Adipocyte (in vitro differentiated cells): ENCODE measurements around the gene B4GALT5.
"Not testable (repeated sequence)": the region's sequence is repeated elsewhere in the genome, so short reads cannot be mapped to it uniquely, and the experiment has no call there.

Experiments used
- DNase-seq: peaks from one replicate; pipeline ENCODE4 v3.0.0-alpha.2; 2015; ENCODE audit warnings: low read depth
- H3K27me3 ChIP-seq: replicated peaks from 2 replicates; pipeline ENCODE4 v1.7.0; 2013; ENCODE audit warnings: mild to moderate bottlenecking, low read length, moderate library complexity; ENCODE audit not compliant: control insufficient read depth, insufficient read depth
- H3K36me3 ChIP-seq: 2 replicates; pipeline ENCODE4 v1.7.0; 2013; ENCODE audit warnings: low read length, mild to moderate bottlenecking, moderate library complexity; ENCODE audit not compliant: control insufficient read depth, insufficient read depth, severe bottlenecking
- H3K4me1 ChIP-seq: 2 replicates; pipeline ENCODE4 v1.7.0; 2013; ENCODE audit warnings: mild to moderate bottlenecking, low read length, moderate library complexity; ENCODE audit not compliant: control insufficient read depth, insufficient read depth
- H3K4me3 ChIP-seq: 2 replicates; pipeline ENCODE4 v1.7.0; 2013; ENCODE audit warnings: mild to moderate bottlenecking, low read length, moderate library complexity
- H3K9ac ChIP-seq: 2 replicates; pipeline ENCODE4 v1.7.0; 2013; ENCODE audit warnings: mild to moderate bottlenecking, low read length, moderate library complexity
- H3K9me3 ChIP-seq: 2 replicates; pipeline ENCODE4 v1.7.0; 2013; ENCODE audit warnings: mild to moderate bottlenecking, low read length, moderate library complexity; ENCODE audit not compliant: control insufficient read depth

The B4GALT5 gene

DNA sequence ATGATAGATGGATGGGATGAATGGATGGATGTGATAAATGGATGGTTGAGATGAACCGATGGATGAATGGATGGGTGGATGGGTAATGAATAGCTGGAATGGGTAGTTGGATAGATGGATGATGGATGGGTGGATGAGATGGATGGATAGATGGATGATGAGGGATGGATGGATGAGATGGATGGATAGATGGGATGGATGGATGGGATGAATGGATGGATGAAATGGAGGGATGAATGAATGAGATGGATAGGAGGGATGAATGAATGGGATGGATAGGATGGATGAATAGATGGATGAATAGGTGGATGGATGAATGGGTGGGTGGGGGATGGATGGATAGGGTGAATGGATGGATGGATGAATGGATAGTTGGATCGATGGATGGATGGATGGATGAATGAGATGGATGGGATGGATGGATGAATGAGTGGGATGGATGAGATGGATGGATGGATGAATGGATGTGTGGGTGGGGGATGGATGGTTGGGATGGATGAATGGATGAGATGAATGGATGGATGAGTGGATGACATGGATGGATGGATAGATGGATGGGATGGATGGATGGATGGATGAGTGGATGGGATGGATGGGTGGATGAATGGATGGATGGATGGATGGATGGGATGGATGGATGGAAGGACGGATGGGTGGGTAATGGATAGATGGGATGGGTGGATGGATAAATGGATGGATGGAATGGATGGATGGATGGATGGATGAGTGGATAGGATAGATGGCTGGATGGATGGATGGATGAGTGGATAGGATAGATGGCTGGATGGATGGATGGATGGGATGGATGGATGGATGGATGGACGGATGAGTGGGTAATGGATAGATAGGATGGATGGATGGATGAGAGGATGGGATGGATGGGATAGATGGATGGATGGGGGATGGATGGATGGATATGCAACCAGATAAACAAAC, 94.3 kb downstream of the B4GALT5 start:
- peaks cover 11% of the 10 kb centered on the region for H3K9me3 ChIP-seq
- no peaks in the 10 kb centered on the region for H3K36me3 ChIP-seq
- H3K27me3 ChIP-seq, result peaks cover 2% of the 10 kb centered on the region
- H3K9ac ChIP-seq, result no peak overlapping the region
- DNase-seq, result no peak
- no peaks in the 10 kb centered on the region for H3K4me1 ChIP-seq
- H3K4me3 ChIP-seq, result no peak overlapping the region

- Histone ChIP-seq H3K9ac (no peak overlapping the region), H3K9me3 (peaks cover 11% of the 10 kb centered on the region), H3K36me3 (no peaks in the 10 kb centered on the region), H3K4me1 (no peaks in the 10 kb centered on the region), H3K27me3 (no peaks in the 10 kb centered on the region), H3K4me3 (no peak overlapping the region)
- DNase-seq, result no peak
These were observed 95.4 kb downstream of the B4GALT5 start for GRCh38 chr20:49618289-49618688.

- H3K4me1 ChIP-seq, H3K9ac ChIP-seq, H3K36me3 ChIP-seq, DNase-seq, H3K27me3 ChIP-seq, H3K4me3 ChIP-seq, H3K9me3 ChIP-seq: not testable (repeated sequence)
These were observed 96.3 kb downstream of the B4GALT5 start for GRCh38 chr20:49617394-49617793.

DNA sequence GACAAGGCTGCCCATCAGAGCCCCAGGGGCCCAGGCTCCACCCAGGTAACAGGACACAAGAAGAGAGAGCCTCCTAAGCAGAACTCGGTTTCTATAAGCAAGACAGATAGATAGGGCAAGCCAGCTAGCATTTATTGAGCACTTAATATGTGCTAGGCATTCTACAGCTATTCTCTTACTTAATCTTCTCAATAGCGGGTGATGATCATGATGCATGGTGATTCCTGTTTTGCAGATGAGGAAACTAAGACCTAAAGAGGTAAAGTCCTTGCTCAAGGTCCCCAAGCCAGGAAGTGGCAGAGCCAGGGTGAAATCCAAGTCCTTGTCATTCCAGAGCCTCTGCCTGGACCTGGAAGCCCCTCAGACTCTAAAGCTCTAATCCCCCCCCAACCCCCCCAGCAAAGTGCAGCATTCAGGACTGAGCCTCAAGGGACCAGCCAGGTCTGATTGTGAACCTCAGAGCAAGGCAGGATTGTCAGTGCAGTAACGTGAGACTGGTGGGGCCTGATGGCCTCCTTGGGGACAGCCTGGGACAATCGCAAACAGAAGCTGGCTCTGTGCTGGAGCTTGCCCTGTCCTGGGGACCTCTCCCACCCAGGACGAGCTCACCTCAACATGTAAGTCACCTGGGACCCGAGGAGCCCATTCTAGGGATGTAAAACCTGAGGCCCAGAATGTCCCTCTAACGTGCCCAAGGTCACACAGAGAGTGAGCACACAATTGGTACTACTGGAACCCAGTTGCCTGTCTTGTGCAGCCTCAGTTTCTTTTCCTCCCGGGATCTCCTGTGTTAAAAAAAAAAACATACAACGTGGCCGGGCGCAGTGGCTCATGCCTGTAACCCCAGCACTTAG, 97.3 kb downstream of the B4GALT5 start:
- Histone ChIP-seq H3K36me3 (no peaks in the 10 kb centered on the region), H3K4me1 (no peaks in the 10 kb centered on the region), H3K4me3 (no peak overlapping the region), H3K9me3 (no peaks in the 10 kb centered on the region), H3K27me3 (no peaks in the 10 kb centered on the region), H3K9ac (no peak overlapping the region)
- DNase-seq, result no peak

- Histone ChIP-seq H3K27me3 (no peaks in the 10 kb centered on the region), H3K36me3 (no peaks in the 10 kb centered on the region), H3K9ac (no peak overlapping the region), H3K4me3 (no peak overlapping the region), H3K4me1 (peaks cover 5% of the 10 kb centered on the region), H3K9me3 (no peaks in the 10 kb centered on the region)
- no peak for DNase-seq
These were observed 98.1 kb downstream of the B4GALT5 start for GRCh38 chr20:49615401-49616153.

DNA sequence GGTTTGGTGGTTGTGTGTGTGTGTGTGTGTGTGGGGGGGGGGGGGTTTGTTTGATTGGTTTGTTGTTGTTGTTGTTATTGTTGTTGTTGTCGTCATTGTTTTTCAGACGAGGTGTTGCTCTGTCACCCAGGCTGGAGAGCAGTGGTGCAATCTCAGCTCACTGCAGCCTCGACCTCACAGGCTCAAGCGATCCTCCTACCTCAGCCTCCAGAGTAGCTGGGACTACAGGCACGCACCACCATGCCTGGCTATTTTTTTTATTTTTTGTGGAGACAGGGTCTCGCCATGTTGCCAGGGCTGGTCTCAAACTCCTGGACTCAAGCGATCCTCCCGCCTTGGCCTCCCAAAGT, 98.7 kb downstream of the B4GALT5 start:
- not testable (repeated sequence) for H3K9me3 ChIP-seq, H3K4me1 ChIP-seq, H3K9ac ChIP-seq, DNase-seq, H3K4me3 ChIP-seq, H3K27me3 ChIP-seq, H3K36me3 ChIP-seq

DNA sequence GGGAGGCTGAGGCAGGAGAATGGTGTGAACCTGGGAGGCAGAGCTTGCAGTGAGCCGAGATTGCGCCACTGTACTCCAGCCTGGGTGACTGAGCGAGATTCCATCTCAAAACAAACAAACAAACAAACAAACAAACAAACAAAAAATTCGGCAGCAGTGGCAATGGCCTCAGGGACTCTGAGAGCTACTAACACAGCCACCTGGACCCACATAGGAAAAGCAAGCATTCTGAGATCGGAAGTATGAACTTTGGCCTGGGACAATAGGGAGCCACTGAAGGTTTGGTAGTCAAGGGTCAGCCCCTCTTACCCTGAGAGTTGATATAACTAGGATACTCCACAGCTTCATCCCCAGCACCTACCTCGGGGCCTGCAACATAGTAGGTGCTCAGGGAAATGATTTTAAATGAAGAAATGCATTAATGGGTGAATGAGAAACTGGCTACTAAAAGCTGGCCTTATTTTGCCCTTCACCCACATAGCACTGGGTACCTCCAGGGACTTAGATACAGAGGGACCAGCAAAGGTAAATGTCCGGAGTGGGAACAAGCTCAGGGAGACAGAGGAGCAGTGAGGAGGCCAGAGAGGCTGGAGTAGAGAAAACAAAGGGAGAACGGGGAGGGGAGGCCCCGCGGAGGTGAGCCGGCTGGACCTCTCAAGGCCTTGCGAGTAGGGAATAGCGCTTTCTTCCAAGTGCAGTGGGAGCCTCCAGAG, 99.2 kb downstream of the B4GALT5 start:
- no peaks in the 10 kb centered on the region for H3K27me3 ChIP-seq
- no peaks in the 10 kb centered on the region for H3K36me3 ChIP-seq
- no peak for DNase-seq
- H3K9me3 ChIP-seq, result no peaks in the 10 kb centered on the region
- no peak overlapping the region for H3K4me3 ChIP-seq
- no peak overlapping the region for H3K9ac ChIP-seq
- H3K4me1 ChIP-seq, result peaks cover 6% of the 10 kb centered on the region

- Histone ChIP-seq H3K4me3 (no peak overlapping the region), H3K36me3 (no peaks in the 10 kb centered on the region), H3K27me3 (no peaks in the 10 kb centered on the region), H3K9me3 (no peaks in the 10 kb centered on the region), H3K4me1 (peaks cover 6% of the 10 kb centered on the region), H3K9ac (no peak overlapping the region)
- no peak for DNase-seq
These were observed 101.4 kb downstream of the B4GALT5 start for GRCh38 chr20:49612127-49612738.

DNA sequence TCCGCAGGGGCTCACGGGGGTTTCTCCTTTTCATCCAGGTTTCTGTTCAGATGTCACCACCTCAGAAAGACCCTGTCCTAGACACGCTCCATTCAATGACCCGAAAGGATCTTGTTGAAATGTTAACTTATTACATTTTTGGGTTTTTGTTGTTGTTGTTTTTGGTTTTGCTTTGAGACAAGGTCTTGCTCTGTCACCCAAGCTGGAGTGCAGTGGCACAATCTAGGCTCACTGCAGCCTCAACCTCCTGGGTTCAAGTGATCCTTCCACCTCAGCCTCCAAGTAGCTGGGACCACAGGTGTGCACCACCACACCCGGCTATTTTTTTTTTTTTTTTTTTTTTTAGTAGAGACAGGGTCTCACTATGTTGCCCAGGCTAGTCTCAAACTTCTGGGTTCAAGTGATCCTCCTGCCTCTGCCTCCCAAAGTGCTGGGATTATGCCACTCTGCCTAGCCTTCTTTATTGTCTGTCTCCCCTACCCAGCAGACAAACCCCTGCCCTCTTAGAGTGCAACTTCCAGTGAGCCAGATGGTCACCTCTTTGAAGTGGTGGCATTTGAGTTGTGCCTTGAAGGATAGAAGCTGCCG, 102.0 kb downstream of the B4GALT5 start:
- not testable (repeated sequence) for DNase-seq, H3K36me3 ChIP-seq, H3K9me3 ChIP-seq, H3K27me3 ChIP-seq, H3K9ac ChIP-seq, H3K4me3 ChIP-seq, H3K4me1 ChIP-seq
